ENCODE data around the gene MSANTD2. TPM values are rescaled to one million over a fixed set of nuclear protein-coding genes. Genes with fewer than 3 reads are reported as not detected.

Gene MSANTD2
- total and polyA plus RNA-seq, 2 experiments from 2014 or later: 18.7 to 34.4 TPM

DNA sequence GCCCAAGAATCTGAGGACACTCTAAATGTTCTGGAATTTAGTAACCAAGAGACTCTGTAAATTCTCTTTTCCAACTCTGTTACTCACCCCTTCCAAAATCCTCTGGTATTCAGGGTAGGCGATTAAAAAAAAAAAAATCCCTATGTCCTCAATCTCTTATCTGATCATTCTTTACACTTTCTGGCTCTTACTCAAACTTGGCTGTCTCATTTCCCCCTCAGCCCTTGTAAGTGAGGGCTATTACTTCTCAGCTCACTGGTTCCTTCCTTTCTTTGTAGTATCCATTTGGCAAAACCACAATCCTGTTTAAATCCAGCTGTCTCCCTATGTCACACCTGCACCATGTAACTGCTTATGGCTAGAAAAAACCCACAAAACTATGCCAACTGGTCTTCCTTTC lies 12.7 kb upstream of the MSANTD2 start (continued):
- TF ChIP-seq REST (IDR thresholded peaks at IDR 0.05; ENCODE audit: unreplicated experiment) (no peak), CTCF (conservative IDR thresholded peaks at IDR 0.05; ENCODE audit: low read depth in 2 of 2) (no peak), NANOG (IDR thresholded peaks at IDR 0.05; ENCODE audit: borderline replicate concordance) (no peak), ZNF331 (CRISPR knock-in tag; IDR thresholded peaks at IDR 0.05; ENCODE audit: low read depth) (no peak), STAT1 (IDR thresholded peaks at IDR 0.05; ENCODE audit: unreplicated experiment) (no peak), ZNF114 (CRISPR knock-in tag; IDR thresholded peaks at IDR 0.05) (no peak)
- TF ChIP-seq, protein P1, sequence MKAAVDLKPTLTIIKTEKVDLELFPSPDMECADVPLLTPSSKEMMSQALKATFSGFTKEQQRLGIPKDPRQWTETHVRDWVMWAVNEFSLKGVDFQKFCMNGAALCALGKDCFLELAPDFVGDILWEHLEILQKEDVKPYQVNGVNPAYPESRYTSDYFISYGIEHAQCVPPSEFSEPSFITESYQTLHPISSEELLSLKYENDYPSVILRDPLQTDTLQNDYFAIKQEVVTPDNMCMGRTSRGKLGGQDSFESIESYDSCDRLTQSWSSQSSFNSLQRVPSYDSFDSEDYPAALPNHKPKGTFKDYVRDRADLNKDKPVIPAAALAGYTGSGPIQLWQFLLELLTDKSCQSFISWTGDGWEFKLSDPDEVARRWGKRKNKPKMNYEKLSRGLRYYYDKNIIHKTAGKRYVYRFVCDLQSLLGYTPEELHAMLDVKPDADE (IDR thresholded peaks at IDR 0.05): no peak

GRCh38 chr11:124811399-124812125 lies 11.4 kb upstream of the MSANTD2 start:
- DNase-seq (ENCODE audit: low spot score) (no peak), ATAC-seq (no peak)
- Histone ChIP-seq H3K36me3 (ENCODE audit: insufficient read depth) (no peaks in the 10 kb centered on the region), H3K4me1 (ENCODE audit: insufficient read depth) (no peaks in the 10 kb centered on the region; the same call in 1 of the 2 replicates), H3K4me3 (no peak overlapping the region), H3K27me3 (ENCODE audit: insufficient read depth) (no peaks in the 10 kb centered on the region), H3K4me2 (no peak overlapping the region), H4K20me1 (replicated peaks; ENCODE audit: insufficient read depth) (no peaks in the 10 kb centered on the region), H3K9me2 (ENCODE audit: insufficient read depth) (no peaks in the 10 kb centered on the region), H3K27ac (ENCODE audit: low read depth) (no peak overlapping the region), H3K79me2 (replicated peaks; ENCODE audit: insufficient read depth) (no peaks in the 10 kb centered on the region), H2AFZ (no peak overlapping the region), H3F3A (replicated peaks; ENCODE audit: low read depth) (no peaks in the 10 kb centered on the region)
- no peak overlapping the region for H3K4me3 Mint-ChIP-seq
- TF ChIP-seq POLR2AphosphoS5 (IDR thresholded peaks at IDR 0.05; ENCODE audit: low read depth): no peak
- TF ChIP-seq, protein P1 (IDR thresholded peaks at IDR 0.05): no peak
- no peak for TF ChIP-seq EZH2phosphoT487 (IDR thresholded peaks at IDR 0.05; ENCODE audit: unreplicated experiment)
- no peak for TF ChIP-seq ZNF331 (CRISPR knock-in tag; IDR thresholded peaks at IDR 0.05; ENCODE audit: low read depth)
- H3K4me1 Mint-ChIP-seq: peaks cover 2% of the 10 kb centered on the region; the same call in 2 of the 3 replicates
- peaks cover 6% of the 10 kb centered on the region; the same call in 2 of the 3 replicates for H3K36me3 Mint-ChIP-seq (ENCODE audit: low read depth)
- no peak overlapping the region for H3K27ac Mint-ChIP-seq
- H3K27me3 Mint-ChIP-seq (ENCODE audit: insufficient read depth, low read depth, poor library complexity): peaks cover 5% of the 10 kb centered on the region
- H3K9me3 Mint-ChIP-seq: peaks cover 2% of the 10 kb centered on the region; the same call in 2 of the 3 replicates
